PC-3 (cell line): ENCODE data around the gene VPS54. TPM values are rescaled to one million over a fixed set of nuclear protein-coding genes. Genes with fewer than 3 reads are reported as not detected.

Source experiments
- ATAC-seq: fragments of 200-7000 bp; cut with Tn5 transposase; 2 replicates; pipeline ENCODE4 v1.9.1; 2020; ENCODE audit warnings: mild to moderate bottlenecking, moderate library complexity
- BruUV-seq: library from RNA; stranded (reverse); fragments of 400-500 nt; replicated peaks from 2 replicates; lab custom pipeline; 2021; lab: Mats Ljungman, UMichigan
- CTCF ChIA-PET: fragments of 300-600 bp; sonication (Branson Sonifier 250); formaldehyde crosslinking; loops from one replicate; lab custom pipeline; 2022; ENCODE audit warnings: antibody characterized with exemption; lab: Charles Lee
- POLR2A ChIA-PET: fragments of 300-600 bp; sonication (Branson Sonifier 250); formaldehyde crosslinking; loops from one replicate; lab custom pipeline; 2022; ENCODE audit warnings: antibody characterized with exemption; ENCODE audit not compliant: unreplicated experiment; lab: Charles Lee
- DNase-seq: peaks from one replicate; pipeline ENCODE4 v3.0.0-alpha.2; 2015
- H2AFZ ChIP-seq: fragments of 300-600 bp; sonication (generic); 2 replicates; pipeline ENCODE4 v1.6.0; 2016; ENCODE audit warnings: antibody characterized with exemption, low read length
- H3F3A ChIP-seq: fragments of 300-600 bp; sonication (generic); one replicate; pipeline ENCODE4 v1.6.0; 2017; ENCODE audit warnings: antibody characterized with exemption, low read length, control low read depth, mild to moderate bottlenecking; ENCODE audit not compliant: unreplicated experiment
- H3K27ac ChIP-seq: fragments of 300-600 bp; sonication (generic); 2 replicates; pipeline ENCODE4 v1.5.1; 2016; ENCODE audit warnings: mild to moderate bottlenecking, low read length
- H3K27me3 ChIP-seq: fragments of 300-600 bp; sonication (generic); 2 replicates; pipeline ENCODE4 v1.6.1; 2016; ENCODE audit warnings: low read length, mixed read lengths
- H3K36me3 ChIP-seq: fragments of 300-600 bp; sonication (generic); 2 replicates; pipeline ENCODE4 v1.6.1; 2016; ENCODE audit warnings: low read depth, mixed run types, low read length, mixed read lengths
- H3K4me1 ChIP-seq: fragments of 300-600 bp; sonication (generic); 2 replicates; pipeline ENCODE4 v1.5.1; 2016; ENCODE audit warnings: low read length; ENCODE audit not compliant: insufficient read depth
- H3K4me2 ChIP-seq: fragments of 300-600 bp; sonication (generic); 2 replicates; pipeline ENCODE4 v1.6.0; 2016; ENCODE audit warnings: low read length
- H3K4me3 ChIP-seq: fragments of 300-600 bp; sonication (generic); 2 replicates; pipeline ENCODE4 v1.5.1; 2016; ENCODE audit warnings: mild to moderate bottlenecking, low read length, mixed read lengths
- H3K79me2 ChIP-seq: fragments of 300-600 bp; sonication (generic); 2 replicates; pipeline ENCODE4 v1.6.1; 2017; ENCODE audit warnings: low read length, mixed read lengths
- H3K9ac ChIP-seq: fragments of 300-600 bp; sonication (generic); 2 replicates; pipeline ENCODE4 v1.6.0; 2016; ENCODE audit warnings: mild to moderate bottlenecking, low read length
- H3K9me2 ChIP-seq: fragments of 300-600 bp; sonication (generic); replicated peaks from 2 replicates; pipeline ENCODE4 v1.6.1; 2016; ENCODE audit warnings: mixed run types, low read length, mixed read lengths
- H3K9me3 ChIP-seq: fragments of 300-600 bp; sonication (generic); 2 replicates; pipeline ENCODE4 v1.6.1; 2016; ENCODE audit warnings: low read length, mixed read lengths
- H4K20me1 ChIP-seq: fragments of 300-600 bp; sonication (generic); 2 replicates; pipeline ENCODE4 v1.6.1; 2016; ENCODE audit warnings: low read length, mixed read lengths
- CTCF ChIP-seq: fragments of 300-600 bp; sonication (generic); conservative IDR thresholded peaks from 2 replicates; pipeline ENCODE4 v1.5.1; 2017; ENCODE audit warnings: antibody characterized with exemption, low read depth, mild to moderate bottlenecking, low read length
- EZH2 ChIP-seq: fragments of 300-600 bp; sonication (generic); IDR thresholded peaks from one replicate; pipeline ENCODE4 v1.6.1; 2017; ENCODE audit warnings: antibody characterized with exemption, mild to moderate bottlenecking, low read length; ENCODE audit not compliant: unreplicated experiment
- EZH2phosphoT487 ChIP-seq: fragments of 300-600 bp; sonication (generic); IDR thresholded peaks from 2 replicates; pipeline ENCODE4 v1.6.1; 2018; ENCODE audit warnings: mild to moderate bottlenecking, antibody characterized with exemption, low read length, borderline replicate concordance
- intact Hi-C: fragments of 100-400 bp; cut with micrococcal nuclease; formaldehyde crosslinking; loops from 2 replicates; pipeline ENCODE4 v1.9.0; 2023
- total RNA-seq: library from RNA; depleted of rRNA; stranded (reverse); fragments of >200 nt; gene quantifications from 2 replicates; pipeline ENCODE4 v1.2.3, GENCODE V29; 2014

Gene VPS54
- total RNA-seq, 1 experiment from 2014 or later = 17.9 TPM

DNA sequence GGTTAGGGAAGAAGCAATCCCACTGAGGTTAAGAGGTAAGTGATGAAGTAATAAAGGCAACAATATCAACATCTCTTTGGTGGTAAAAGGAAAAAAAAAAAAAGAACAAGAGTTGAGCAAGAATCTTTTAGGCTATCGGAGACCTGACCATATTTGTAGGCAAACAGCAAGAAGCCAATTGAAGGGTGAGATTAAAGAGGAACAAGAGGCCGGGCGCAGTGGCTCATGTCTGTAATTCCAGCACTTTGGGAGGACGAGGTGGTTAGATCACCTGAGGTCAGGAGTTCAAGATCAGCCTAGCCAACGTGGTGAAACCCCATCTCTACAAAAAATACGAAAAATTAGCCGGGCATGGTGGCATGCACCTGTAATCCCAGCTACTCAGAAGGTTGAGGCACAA, 11.3 kb downstream of the VPS54 start:
- Histone ChIP-seq H3K27me3 (no peaks in the 10 kb centered on the region), H3K9ac (no peak overlapping the region), H3K4me1 (no peaks in the 10 kb centered on the region), H3K4me2 (no peak overlapping the region), H3K9me2 (no peaks in the 10 kb centered on the region), H3K79me2 (peaks cover 55% of the 10 kb centered on the region), H3K36me3 (no peaks in the 10 kb centered on the region), H3F3A (no peaks in the 10 kb centered on the region), H3K27ac (no peak overlapping the region), H3K9me3 (no peaks in the 10 kb centered on the region), H3K4me3 (no peak overlapping the region), H4K20me1 (no peaks in the 10 kb centered on the region), H2AFZ (no peak overlapping the region)
- ATAC-seq (no peak), DNase-seq (no peak)
- no TSS peak for BruUV-seq
- no peak for TF ChIP-seq EZH2phosphoT487
- ChIA-PET POLR2A (no interaction called here), CTCF (no interaction called here)
- intact Hi-C loops = no loop called here

DNA sequence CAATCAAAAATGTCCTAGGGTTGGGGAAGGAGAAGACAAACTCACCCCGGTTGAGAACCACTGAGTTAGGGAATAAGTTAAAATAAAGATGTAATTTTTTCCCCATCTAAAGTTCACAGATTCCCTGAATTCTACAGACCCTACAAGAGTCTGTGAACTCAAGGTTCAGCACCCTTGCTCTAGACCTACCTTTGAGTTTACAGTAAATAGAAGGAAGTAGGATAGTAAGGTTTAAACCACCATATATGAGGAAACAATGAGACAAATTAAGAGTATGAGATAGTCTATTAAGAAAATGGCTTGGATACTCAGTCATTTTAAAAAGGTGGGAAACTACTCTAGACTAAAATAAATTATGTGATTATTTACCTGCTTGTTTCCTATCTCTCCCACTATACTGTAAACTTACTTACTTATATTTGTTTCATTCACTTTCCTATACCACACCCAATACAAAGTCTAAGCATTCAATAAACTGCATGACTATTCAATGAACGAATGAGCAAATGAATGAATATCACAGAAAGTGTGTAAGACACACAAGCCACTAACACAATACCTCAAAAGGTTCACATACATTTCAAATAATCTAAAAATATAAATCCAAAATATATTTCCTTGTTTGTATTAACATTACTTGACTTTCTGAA, 13.4 kb downstream of the VPS54 start:
- Histone ChIP-seq H3F3A (no peaks in the 10 kb centered on the region), H3K79me2 (peaks cover 39% of the 10 kb centered on the region), H2AFZ (no peak overlapping the region), H3K9ac (no peak overlapping the region), H3K4me1 (no peaks in the 10 kb centered on the region), H3K27me3 (no peaks in the 10 kb centered on the region), H3K9me2 (no peaks in the 10 kb centered on the region), H3K36me3 (no peaks in the 10 kb centered on the region), H3K9me3 (no peaks in the 10 kb centered on the region), H3K27ac (no peak overlapping the region), H3K4me3 (no peak overlapping the region), H3K4me2 (no peak overlapping the region), H4K20me1 (no peaks in the 10 kb centered on the region)
- intact Hi-C loops = no loop called here
- CTCF ChIA-PET = no interaction called here
- ATAC-seq (no peak), DNase-seq (no peak)
- POLR2A ChIA-PET = no interaction called here
- BruUV-seq = no TSS peak
- TF ChIP-seq CTCF (no peak), EZH2 (no peak), EZH2phosphoT487 (no peak)

- no peak overlapping the region for H3K4me3 ChIP-seq
- no peaks in the 10 kb centered on the region for H3K27me3 ChIP-seq
- H3K79me2 ChIP-seq = peaks cover 13% of the 10 kb centered on the region
- H3K9me2 ChIP-seq = no peaks in the 10 kb centered on the region
- no TSS peak for BruUV-seq
- H3K27ac ChIP-seq = no peak overlapping the region
- no peak for ATAC-seq
- no peak for DNase-seq
- no peaks in the 10 kb centered on the region for H4K20me1 ChIP-seq
- no peaks in the 10 kb centered on the region for H3K36me3 ChIP-seq
- no peak overlapping the region for H3K4me2 ChIP-seq
- ChIA-PET CTCF (no interaction called here), POLR2A (no interaction called here)
- H3K9me3 ChIP-seq = no peaks in the 10 kb centered on the region
- H3F3A ChIP-seq = no peaks in the 10 kb centered on the region
- no peak overlapping the region for H2AFZ ChIP-seq
- intact Hi-C loops = no loop called here
- no peak overlapping the region for H3K9ac ChIP-seq
- no peaks in the 10 kb centered on the region for H3K4me1 ChIP-seq
- TF ChIP-seq CTCF = no peak
- no peak for TF ChIP-seq EZH2phosphoT487
- no peak for TF ChIP-seq EZH2
These were observed 16.0 kb downstream of the VPS54 start for GRCh38 chr2:64003239-64003638.
